GM19324 (cell line): ENCODE data around the gene DDX6.
"Not testable (repeated sequence)": the region's sequence is repeated elsewhere in the genome, so short reads cannot be mapped to it uniquely, and the experiment has no call there.

Experiments
- ATAC-seq: cut with Tn5 transposase; IDR thresholded peaks from one replicate; pipeline ENCODE4 v1.9.1; 2021; ENCODE audit warnings: mild to moderate bottlenecking, moderate library complexity; ENCODE audit not compliant: unreplicated experiment, low FRiP score

DDX6 gene

DNA sequence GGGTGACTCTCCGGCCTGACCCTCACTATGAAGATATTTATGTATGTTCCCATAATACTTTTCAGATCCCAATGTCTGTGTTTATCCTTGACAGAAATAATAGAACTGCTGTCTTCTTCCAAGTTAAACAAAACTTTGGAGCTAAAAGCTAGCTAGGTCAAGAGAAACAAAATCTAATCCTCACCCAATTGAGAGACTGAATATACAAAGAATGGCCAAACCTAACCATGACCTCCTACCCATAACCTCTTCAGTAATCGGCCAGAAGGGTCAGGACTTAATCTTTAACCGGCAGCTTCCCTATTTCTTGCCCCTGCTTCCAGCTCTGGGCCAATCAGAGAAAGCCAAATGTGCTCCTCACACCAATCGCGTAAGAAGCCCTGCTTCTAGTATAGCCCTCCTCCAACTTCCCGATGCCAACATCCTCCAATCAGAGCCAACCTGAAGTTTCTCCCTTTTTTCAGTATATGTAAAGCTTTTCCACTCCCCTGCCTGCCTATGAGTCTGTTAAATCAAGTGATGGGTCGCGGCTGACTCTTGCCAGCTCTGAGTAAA, 1.7 kb upstream of the DDX6 start:
- peak; percentile 54 for ATAC-seq

DNA sequence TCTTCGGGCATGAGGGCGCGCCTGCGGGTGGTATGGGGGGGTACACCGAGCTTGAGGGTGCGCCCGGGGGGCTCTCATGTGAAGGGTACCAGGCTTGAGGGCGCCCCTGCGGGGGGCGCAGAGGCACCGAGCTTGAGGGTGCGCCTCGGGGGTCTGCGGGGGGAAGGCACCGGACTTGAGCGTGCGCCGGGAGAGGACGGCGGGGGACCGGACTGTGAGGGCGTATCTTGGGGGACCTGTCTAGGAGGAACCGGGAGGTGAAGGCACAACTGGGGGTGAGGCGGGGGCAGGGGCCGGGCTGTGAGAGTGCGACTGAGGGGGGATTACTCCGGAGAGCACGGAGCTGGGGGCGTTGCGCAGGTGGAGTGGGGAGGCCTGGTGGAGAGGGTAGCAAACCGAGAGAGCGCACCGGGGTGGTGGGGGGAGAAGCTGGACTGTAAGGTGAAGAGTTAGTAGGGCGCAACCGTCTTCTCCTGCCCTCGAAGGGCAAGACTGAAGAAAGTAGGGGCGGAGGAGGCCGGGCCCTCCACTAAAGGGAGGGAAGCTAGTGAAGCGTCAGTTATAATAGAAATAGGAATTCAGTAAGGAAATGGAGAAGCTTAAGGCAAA, 1.1 kb upstream of the DDX6 start:
- no peak for ATAC-seq

DNA sequence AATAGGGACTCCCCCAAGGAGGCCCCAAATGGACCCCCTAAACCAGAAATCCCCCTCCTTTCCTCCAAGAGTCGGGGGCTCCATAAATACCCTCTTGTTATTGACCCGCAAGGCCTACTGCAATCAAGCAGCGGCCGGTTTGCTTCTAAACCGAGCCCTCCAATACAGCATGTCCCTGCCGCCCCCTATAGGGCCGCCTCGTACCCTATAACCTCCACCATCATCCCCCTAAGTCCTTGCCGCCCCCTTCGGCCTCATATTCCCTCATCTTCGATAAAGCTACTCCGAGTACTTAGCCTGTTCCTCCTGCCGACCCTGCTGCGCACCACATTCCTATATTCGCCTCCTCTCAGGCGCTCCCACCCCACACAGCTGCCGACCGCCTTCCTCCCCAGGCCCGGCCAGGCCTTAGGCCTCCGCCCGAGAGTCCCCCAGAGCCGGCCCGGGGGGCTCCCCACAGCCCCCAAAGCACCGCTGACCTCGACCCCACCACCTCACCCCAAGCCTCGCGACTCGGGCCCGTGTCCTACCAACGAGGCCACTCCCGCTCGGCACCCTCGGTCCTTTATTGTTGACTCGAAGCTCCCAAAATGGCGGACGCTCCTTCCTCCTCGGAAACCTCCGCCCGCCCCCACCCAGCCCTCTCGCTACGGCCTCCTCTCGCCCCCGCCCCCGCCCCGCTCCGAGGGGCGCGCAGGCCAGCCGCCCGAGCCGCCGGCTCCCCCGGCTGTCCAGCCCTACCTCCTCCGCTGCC, 430 bp downstream of the DDX6 start:
- peak; percentile 12 for ATAC-seq

DNA sequence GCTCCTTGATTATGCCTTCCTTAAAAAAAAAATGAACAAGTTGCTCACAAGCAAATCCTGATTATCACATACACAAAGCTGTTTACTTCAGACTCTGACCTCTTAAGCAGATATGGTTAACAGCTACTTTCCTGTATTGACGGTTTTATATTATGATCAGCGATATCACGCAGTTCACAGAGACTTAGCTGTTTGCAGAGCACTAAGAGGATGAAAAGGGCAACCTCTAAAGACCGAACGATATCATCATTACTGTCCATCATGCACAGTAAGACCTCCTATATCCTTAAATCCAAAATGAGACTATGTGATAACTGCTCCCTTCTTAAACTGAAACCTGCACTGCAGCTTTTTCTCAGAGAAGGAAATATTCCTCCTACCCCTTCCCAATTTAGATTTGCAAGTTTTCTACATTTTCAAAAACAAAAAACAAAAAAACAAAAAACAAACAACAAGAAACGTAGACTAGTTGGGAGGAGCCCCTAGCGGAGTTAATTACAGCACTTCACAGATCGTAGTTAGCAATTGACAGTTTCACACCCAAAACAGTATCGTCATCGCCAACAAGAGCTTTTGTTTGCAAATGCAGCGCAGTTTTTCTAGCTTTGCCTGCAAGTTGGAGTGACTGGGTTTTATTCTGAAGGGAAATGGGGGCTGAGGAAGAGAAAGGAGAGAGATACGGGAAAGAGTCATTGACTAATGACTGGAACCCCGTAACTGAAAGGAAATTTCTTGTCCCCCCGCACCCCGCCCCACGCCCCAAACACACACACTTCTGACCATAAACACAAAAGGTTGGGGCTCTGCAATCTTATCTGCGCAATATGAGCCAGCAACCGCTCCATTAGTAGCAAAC, 1.2 kb downstream of the DDX6 start:
- no peak for ATAC-seq

DNA sequence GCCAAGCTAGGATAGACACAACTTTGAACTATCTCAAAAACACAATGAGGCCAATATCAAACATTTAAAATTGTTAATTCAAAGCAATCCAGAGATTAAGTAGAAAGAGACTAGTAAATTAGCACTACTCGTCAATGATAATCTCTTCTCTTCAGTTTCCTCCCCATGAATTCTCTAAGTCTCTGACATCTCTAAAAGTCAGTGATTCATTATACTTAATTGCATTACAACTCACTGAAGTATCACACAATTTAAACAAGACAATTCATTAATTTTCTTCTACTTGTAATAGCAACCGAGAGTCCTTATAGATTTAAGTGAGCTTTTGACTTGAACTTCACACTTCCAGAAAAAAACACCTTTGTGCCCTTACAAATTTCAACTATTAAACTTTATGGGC, 4.3 kb downstream of the DDX6 start:
- ATAC-seq = no peak

DNA sequence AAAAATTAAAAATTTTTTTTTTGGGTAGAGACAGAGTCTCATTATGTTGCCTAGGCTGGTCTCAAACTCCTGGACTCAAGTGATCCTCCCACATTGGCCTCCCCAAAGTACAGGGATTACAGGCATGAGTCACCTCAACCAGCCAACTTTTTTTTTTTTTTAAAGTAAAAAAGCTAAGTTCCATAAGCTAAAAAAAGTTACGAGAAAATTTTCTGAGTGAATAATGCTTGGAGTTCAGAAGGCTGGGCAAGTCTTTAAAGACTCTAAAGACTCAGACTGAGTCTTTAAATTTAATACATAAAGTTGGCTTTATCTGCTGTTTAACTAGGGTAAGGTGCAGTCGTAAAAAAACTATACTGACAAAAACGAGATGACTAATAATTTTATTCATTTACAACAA, 5.6 kb downstream of the DDX6 start:
- no peak for ATAC-seq

GRCh38 chr11:118783724-118784495, 7.1 kb downstream of the DDX6 start:
- ATAC-seq = no peak

GRCh38 chr11:118783324-118783723, 7.6 kb downstream of the DDX6 start:
- not testable (repeated sequence) for ATAC-seq

GRCh38 chr11:118778898-118779297, 12.1 kb downstream of the DDX6 start:
- no peak for ATAC-seq

GRCh38 chr11:118774032-118774431, 16.9 kb downstream of the DDX6 start:
- ATAC-seq = no peak

DNA sequence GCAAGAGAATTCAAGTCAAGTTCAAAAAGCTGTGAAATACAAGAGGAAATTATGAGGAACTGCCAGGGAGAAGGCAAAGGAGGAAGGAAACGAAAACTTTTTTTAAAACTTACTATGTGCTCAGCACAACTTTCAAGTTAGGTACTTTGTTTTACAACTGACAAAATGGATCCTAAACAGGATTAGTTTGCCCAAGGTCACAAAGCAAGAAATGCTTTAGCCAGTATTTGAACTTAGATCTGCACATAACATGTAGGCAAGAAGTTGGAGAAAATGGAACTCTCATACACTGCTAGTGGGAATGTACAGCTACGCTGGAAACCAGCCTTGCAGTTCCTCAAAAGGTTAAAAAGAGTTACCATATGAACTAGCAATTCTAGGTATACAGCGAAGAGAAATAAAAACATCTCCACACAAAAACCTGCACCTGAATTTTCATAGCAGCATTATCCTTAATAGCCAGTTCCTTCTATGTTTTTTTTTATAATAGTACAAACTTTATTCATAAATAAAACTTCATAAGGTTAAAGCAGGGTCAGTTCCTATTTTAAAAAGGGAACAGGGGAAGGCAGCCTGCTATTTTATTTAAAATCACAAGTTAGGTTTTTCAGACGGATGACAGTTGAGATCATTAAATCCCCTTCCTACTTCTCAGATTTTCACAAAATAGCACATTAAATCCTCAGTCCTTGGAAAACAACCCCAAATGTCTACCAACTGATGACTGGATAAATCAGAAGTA, 19.2 kb downstream of the DDX6 start:
- ATAC-seq = no peak

DNA sequence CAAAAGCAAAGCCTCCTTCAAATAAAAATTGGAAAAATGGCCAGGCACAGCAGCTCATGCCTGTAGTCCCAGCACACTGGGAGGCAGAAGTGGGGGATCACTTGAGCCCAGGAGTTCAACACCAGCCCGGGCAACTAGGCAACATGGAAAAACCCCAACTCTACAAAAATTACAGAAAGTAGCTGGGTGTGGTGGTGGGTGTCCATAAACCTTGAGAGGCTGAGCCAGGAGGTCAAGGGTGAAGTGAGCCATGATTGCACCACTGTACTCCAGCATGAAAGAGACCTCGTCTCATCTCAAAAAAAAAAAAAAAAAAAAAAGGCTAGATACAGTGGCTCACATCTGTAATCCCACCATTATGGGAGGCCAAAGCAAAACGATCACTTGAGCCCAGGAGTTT, 22.3 kb downstream of the DDX6 start:
- ATAC-seq = no peak

- no peak for ATAC-seq
These were observed 24.9 kb downstream of the DDX6 start for GRCh38 chr11:118766035-118766434.

DNA sequence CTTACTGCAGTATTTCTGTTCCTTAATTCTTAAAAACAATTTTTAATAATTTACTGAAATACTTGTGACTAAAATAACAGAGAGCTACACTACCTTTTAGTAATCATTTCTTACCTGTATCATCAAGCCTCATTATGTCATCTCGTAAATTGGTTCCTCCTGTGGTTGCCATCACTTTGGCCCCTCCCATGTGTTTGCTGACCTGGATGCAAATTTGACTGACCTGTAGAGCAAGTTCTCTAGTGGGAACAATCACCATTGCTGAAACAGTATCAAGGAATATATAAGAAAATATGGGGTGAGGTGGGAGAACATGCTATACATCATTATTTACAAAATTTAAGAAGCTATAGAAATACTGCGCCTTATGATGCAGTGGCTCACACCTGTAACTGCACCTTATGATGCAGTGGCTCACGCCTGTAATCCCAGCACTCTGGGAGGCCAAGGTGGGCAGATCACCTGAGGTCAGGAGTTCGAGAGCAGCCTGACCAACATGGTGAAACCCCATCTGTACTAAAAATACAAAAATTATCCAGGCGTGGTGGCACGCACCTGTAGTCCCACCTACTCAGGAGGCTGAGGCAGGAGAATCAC, 25.8 kb downstream of the DDX6 start:
- not testable (repeated sequence) for ATAC-seq

DNA sequence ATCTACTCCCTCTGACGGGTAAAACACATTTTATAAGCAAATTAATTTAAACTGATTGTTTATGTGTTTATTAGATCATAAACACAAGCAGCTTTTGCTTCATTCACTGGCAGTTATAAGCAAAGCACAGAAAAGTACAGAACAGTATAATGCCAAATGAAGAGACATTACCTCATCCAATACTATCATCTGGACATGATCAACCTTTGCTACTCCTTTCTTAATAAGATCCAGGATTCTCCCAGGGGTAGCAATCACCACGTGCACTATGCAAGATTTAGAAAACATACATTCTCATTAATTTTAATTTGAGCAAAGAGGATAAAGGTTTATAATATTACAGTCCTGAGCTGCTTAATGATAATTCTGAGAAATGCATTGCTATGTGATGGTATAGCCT, 27.9 kb downstream of the DDX6 start:
- ATAC-seq = no peak

DNA sequence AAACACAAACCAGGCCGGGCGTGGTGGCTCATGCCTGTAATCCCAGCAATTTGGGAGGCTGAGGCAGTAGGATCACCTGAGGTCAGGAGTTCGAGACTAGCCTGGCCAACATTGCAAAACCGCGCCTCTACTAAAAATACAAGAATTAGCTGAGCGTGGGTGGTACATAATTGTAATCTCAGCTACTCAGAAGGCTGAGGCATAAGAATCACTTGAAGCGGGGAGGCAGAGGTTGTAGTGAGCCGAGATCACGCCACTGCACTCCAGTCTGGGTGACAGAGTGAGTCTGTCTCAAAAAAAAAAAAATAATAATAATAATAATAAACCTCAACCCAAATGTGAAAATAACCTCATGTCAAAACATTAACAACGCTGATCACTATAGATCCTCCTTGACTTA, 29.0 kb downstream of the DDX6 start:
- not testable (repeated sequence) for ATAC-seq

- no peak for ATAC-seq
These were observed 33.0 kb downstream of the DDX6 start for GRCh38 chr11:118757876-118758399.

GRCh38 chr11:118752654-118753053, 38.3 kb downstream of the DDX6 start:
- ATAC-seq = no peak

DNA sequence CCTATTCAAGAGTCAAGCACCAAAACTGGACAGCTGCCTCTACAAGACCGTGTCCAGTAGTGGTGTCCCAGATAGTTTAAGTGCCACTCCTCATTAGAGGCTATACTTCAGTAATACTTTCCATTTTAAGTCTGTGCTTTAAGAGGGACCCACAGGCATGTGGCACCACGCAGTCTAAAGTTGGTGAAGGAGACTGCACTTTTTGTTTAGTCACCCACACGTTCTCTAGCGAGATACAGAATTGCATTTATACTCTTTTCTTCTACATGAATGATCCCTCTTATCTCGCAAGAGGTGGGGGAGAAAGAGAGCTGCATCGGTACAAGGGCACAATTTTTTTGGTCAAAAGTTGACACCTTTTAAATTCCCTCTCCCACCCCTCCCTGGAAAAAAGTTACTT, 41.5 kb downstream of the DDX6 start:
- no peak for ATAC-seq
